Coronary artery (tissue), 2 donors: ENCODE measurements around the gene PIK3C2G.

ENCODE experiments used
- DNase-seq: peaks from one replicate; pipeline ENCODE4 v3.0.0-alpha.2; 2017; ENCODE audit warnings: low spot score
- H3K27ac ChIP-seq, 2 donors: fragments of 200-600 bp; sonication (generic); one replicate each; pipeline ENCODE4 v1.5.1; 2016 to 2019
- H3K4me3 ChIP-seq: fragments of 200-600 bp; sonication (generic); 2 replicates; pipeline ENCODE4 v1.5.1; 2016; ENCODE audit warnings: mild to moderate bottlenecking, moderate library complexity
- CTCF ChIP-seq: fragments of 200-600 bp; sonication (generic); IDR thresholded peaks from one replicate; pipeline ENCODE4 v1.5.1; 2019; ENCODE audit warnings: antibody characterized with exemption

Gene PIK3C2G

GRCh38 chr12:18454330-18454729, 193.0 kb downstream of the PIK3C2G start:
- Histone ChIP-seq H3K27ac (no peak overlapping the region), H3K4me3 (no peak overlapping the region)
- TF ChIP-seq CTCF = no peak
- no peak for DNase-seq

- Histone ChIP-seq H3K27ac (no peak overlapping the region), H3K4me3 (no peak overlapping the region)
- no peak for DNase-seq
- TF ChIP-seq CTCF = no peak
Measured at GRCh38 chr12:18456344-18456743, 195.0 kb downstream of the PIK3C2G start.

GRCh38 chr12:18457362-18457761, 196.0 kb downstream of the PIK3C2G start:
- no peak for TF ChIP-seq CTCF
- no peak overlapping the region for H3K4me3 ChIP-seq
- no peak overlapping the region for H3K27ac ChIP-seq
- no peak for DNase-seq

GRCh38 chr12:18461758-18462157, 200.4 kb downstream of the PIK3C2G start:
- Histone ChIP-seq H3K27ac (no peak overlapping the region), H3K4me3 (no peak overlapping the region)
- no peak for TF ChIP-seq CTCF
- no peak for DNase-seq

GRCh38 chr12:18462442-18462841, 201.1 kb downstream of the PIK3C2G start:
- Histone ChIP-seq H3K4me3 (no peak overlapping the region), H3K27ac (no peak overlapping the region)
- TF ChIP-seq CTCF = no peak
- no peak for DNase-seq

- no peak for DNase-seq
- no peak overlapping the region for H3K27ac ChIP-seq
- no peak overlapping the region for H3K4me3 ChIP-seq
- TF ChIP-seq CTCF = no peak
Measured at GRCh38 chr12:18467620-18468245, 206.4 kb downstream of the PIK3C2G start.

- Histone ChIP-seq H3K27ac (no peak overlapping the region), H3K4me3 (no peak overlapping the region)
- no peak for TF ChIP-seq CTCF
- no peak for DNase-seq
Measured at GRCh38 chr12:18468246-18469075, 207.1 kb downstream of the PIK3C2G start.
